ENCODE data around the gene IRAK1. TPM values are rescaled to one million over a fixed set of nuclear protein-coding genes. Genes with fewer than 3 reads are reported as not detected.

Gene IRAK1
- polyA plus RNA-seq, 1 donor (not counting 4 experiments of a cell fraction or from before 2014, with no cell fraction given): 41.5 TPM

DNA sequence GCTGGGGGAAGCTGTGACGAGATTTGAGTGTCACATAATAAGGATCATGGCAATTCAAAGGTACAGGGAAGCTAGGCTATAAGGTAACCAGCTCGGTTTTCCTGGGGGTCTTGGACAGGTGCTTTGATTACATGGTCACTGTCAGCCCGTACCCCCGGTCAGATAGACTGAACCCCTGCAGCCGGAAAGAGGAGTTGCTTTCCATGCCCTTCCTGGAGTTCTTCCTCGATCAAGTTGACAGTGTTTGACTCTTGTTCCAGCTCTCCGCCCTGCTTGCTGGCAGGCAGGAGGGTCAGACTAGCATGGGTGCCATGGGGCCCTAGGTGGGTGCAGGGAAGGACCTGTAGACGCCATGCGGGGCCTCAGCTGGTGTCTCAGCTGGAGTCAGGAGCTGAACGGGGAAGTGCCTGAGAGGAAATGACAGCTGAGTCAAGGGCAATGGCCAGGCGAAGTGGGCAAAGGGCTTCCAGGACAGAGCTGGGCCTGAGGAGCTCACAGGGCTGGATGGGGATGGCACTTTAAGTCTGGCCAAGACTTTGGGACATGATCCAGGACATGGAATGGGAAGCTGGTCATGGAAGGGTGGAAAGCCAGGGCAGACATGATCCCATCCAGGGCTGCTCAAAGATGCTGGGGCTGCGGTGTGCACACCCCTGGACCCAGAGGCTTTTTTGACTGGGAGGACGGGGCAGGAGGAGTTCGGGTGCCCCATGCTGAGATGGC is 45.5 kb downstream of the IRAK1 start:
- Histone ChIP-seq H3K9me3 (ENCODE audit: control insufficient read depth, low read depth, low read length) (no peaks in the 10 kb centered on the region), H3K9me1 (ENCODE audit: control insufficient read depth, extremely low read depth, insufficient read depth, low read length) (no peaks in the 10 kb centered on the region), H3K9ac (ENCODE audit: control insufficient read depth, extremely low read depth, insufficient read depth, low read length) (peak overlapping the region; percentile 99), H3K4me2 (ENCODE audit: control insufficient read depth, extremely low read depth, insufficient read depth, low read depth, low read length) (peak overlapping the region; percentile 85), H3K27ac (ENCODE audit: control insufficient read depth, insufficient read depth, low read length) (peak overlapping the region; percentile 99), H3K27me3 (ENCODE audit: control insufficient read depth, extremely low read depth, insufficient read depth, low read length) (no peaks in the 10 kb centered on the region), H3K79me2 (ENCODE audit: control insufficient read depth, insufficient read depth, low read length) (peaks cover 28% of the 10 kb centered on the region), H3K4me3 (ENCODE audit: control insufficient read depth in 2 of 3, extremely low read depth in 1 of 3, insufficient read depth in 2 of 3, low read depth in 1 of 3, low read length in 3 of 3) (peak overlapping the region in 1 of 3 experiments; percentile 70), H3K4me1 (ENCODE audit: control insufficient read depth, extremely low read depth, insufficient read depth, low read length) (peaks cover 12% of the 10 kb centered on the region), H2AFZ (ENCODE audit: control insufficient read depth, low read length) (no peak overlapping the region), H4K20me1 (ENCODE audit: control insufficient read depth, extremely low read depth, insufficient read depth, low read length) (peaks cover 3% of the 10 kb centered on the region), H3K36me3 (ENCODE audit: control insufficient read depth in 2 of 2, extremely low read depth in 1 of 2, insufficient read depth in 2 of 2, low read length in 2 of 2) (peaks cover 0 to 6% of the 10 kb centered on the region in 2 experiments)
- FAIRE-seq: no peak
- TF ChIP-seq, protein P1, sequence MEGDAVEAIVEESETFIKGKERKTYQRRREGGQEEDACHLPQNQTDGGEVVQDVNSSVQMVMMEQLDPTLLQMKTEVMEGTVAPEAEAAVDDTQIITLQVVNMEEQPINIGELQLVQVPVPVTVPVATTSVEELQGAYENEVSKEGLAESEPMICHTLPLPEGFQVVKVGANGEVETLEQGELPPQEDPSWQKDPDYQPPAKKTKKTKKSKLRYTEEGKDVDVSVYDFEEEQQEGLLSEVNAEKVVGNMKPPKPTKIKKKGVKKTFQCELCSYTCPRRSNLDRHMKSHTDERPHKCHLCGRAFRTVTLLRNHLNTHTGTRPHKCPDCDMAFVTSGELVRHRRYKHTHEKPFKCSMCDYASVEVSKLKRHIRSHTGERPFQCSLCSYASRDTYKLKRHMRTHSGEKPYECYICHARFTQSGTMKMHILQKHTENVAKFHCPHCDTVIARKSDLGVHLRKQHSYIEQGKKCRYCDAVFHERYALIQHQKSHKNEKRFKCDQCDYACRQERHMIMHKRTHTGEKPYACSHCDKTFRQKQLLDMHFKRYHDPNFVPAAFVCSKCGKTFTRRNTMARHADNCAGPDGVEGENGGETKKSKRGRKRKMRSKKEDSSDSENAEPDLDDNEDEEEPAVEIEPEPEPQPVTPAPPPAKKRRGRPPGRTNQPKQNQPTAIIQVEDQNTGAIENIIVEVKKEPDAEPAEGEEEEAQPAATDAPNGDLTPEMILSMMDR (optimal IDR thresholded peaks at IDR 0.05 in 1 of 3, IDR thresholded peaks at IDR 0.05 in 1 of 3, conservative IDR thresholded peaks at IDR 0.05 in 1 of 3; ENCODE audit: extremely low read depth in 1 of 3, insufficient read depth in 2 of 3, low read length in 3 of 3): no peak
- TF ChIP-seq EZH2 (IDR thresholded peaks at IDR 0.05; ENCODE audit: low read length): no peak
- dilution Hi-C loops (cut with MboI; ENCODE audit: extremely low pct_ligation_motif_present, low sequenced_read_pairs): no loop called here
- DNase-seq (ENCODE audit: low read depth, low spot score): no peak

DNA sequence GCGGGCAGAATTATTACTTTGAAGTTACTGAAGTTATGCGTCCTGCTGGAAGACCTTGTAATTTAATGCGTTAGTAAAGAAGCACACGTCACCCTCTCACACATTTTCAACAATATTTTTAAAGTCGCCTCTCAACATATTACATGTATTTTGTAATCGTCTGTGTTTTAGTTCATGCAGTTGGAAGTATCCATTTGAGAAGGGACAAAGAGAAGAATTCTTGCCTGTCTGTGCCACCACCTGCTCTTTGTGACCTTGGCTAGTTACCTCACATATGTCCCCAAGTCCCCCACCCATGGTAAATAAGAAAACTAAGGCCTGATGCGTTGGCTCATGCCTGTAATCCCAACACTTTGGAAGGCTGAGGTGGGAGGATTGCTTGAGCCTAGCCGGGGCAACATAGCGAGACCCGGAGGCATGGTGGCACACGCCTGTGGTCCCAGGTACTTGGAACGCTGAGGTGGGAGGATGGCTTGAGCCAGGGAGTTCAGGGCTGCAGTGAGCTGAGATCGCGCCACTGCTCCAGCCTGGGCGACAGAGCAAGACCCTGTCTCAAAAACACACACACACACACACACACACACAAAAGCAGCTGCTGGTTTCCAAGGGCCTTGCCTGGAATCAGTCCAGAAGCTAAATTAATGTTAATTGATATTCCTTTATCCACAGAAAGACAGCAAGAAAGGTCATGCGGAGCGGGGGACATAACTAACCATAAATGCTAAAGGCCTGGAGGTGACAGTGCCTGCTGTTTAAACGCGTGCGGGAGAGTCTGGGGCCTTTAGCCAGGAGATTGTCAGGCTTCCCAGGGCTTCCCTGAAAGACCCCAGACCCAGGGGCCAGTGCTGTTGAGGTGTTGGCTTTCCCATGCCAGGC is 46.3 kb downstream of the IRAK1 start:
- Histone ChIP-seq H3K4me1 (ENCODE audit: control insufficient read depth, extremely low read depth, insufficient read depth, low read length) (peaks cover 19% of the 10 kb centered on the region), H3K9ac (ENCODE audit: control insufficient read depth, extremely low read depth, insufficient read depth, low read length) (peak overlapping the region; percentile 99), H3K9me3 (ENCODE audit: control insufficient read depth, low read depth, low read length) (no peaks in the 10 kb centered on the region), H3K27ac (ENCODE audit: control insufficient read depth, insufficient read depth, low read length) (peak overlapping the region; percentile 99), H2AFZ (ENCODE audit: control insufficient read depth, low read length) (peak overlapping the region; percentile 49), H4K20me1 (ENCODE audit: control insufficient read depth, extremely low read depth, insufficient read depth, low read length) (peaks cover 4% of the 10 kb centered on the region), H3K4me3 (ENCODE audit: control insufficient read depth in 2 of 3, extremely low read depth in 1 of 3, insufficient read depth in 2 of 3, low read depth in 1 of 3, low read length in 3 of 3) (peak overlapping the region; percentile 49 to 77 (median 70)), H3K4me2 (ENCODE audit: control insufficient read depth, extremely low read depth, insufficient read depth, low read depth, low read length) (peak overlapping the region; percentile 85), H3K9me1 (ENCODE audit: control insufficient read depth, extremely low read depth, insufficient read depth, low read length) (no peaks in the 10 kb centered on the region), H3K79me2 (ENCODE audit: control insufficient read depth, insufficient read depth, low read length) (peaks cover 36% of the 10 kb centered on the region), H3K36me3 (ENCODE audit: control insufficient read depth in 2 of 2, extremely low read depth in 1 of 2, insufficient read depth in 2 of 2, low read length in 2 of 2) (peaks cover 0 to 6% of the 10 kb centered on the region in 2 experiments), H3K27me3 (ENCODE audit: control insufficient read depth, extremely low read depth, insufficient read depth, low read length) (no peaks in the 10 kb centered on the region)
- FAIRE-seq (no peak), DNase-seq (ENCODE audit: low read depth, low spot score) (no peak)
- dilution Hi-C loops (cut with MboI; ENCODE audit: extremely low pct_ligation_motif_present, low sequenced_read_pairs): no loop called here
- TF ChIP-seq, protein P1 (optimal IDR thresholded peaks at IDR 0.05 in 1 of 3, IDR thresholded peaks at IDR 0.05 in 1 of 3, conservative IDR thresholded peaks at IDR 0.05 in 1 of 3; ENCODE audit: extremely low read depth in 1 of 3, insufficient read depth in 2 of 3, low read length in 3 of 3): no peak
- TF ChIP-seq EZH2 (IDR thresholded peaks at IDR 0.05; ENCODE audit: low read length): no peak

All from keratinocyte (primary cell).